GM10266 (cell line): ENCODE results near the gene TIAM2.

ENCODE experiments used
- DNase-seq: peaks from one replicate; pipeline ENCODE4 v3.0.0; 2012; ENCODE audit errors: extremely low spot score
- CTCF ChIP-seq: IDR thresholded peaks from 2 replicates; pipeline ENCODE4 v1.5.1; 2012; ENCODE audit warnings: mild to moderate bottlenecking, low read depth; ENCODE audit not compliant: control insufficient read depth, insufficient read depth; ENCODE audit errors: missing control alignments

TIAM2 gene

GRCh38 chr6:155062866-155063341, 67.8 kb downstream of the TIAM2 start:
- no peak for DNase-seq
- TF ChIP-seq CTCF, result no peak

- no peak for TF ChIP-seq CTCF
- DNase-seq, result no peak
Observed at GRCh38 chr6:155064303-155064702, 69.2 kb downstream of the TIAM2 start.

- no peak for TF ChIP-seq CTCF
- no peak for DNase-seq
Observed at GRCh38 chr6:155066361-155066760, 71.2 kb downstream of the TIAM2 start.

GRCh38 chr6:155066921-155067680, 72.0 kb downstream of the TIAM2 start:
- no peak for DNase-seq
- TF ChIP-seq CTCF, result no peak

- no peak for TF ChIP-seq CTCF
- no peak for DNase-seq
Observed at GRCh38 chr6:155067956-155068615, 73.0 kb downstream of the TIAM2 start.

- DNase-seq, result no peak
Observed at GRCh38 chr6:155069543-155069942, 74.4 kb downstream of the TIAM2 start.

More at GRCh38 chr6:155069543-155069942, 74.4 kb downstream of the TIAM2 start:
- TF ChIP-seq CTCF, result no peak
